Renal cortical epithelial cell (primary cell): ENCODE results near the gene DGCR2. TPM values are rescaled to one million over a fixed set of nuclear protein-coding genes. Genes with fewer than 3 reads are reported as not detected.

ENCODE experiments used
- total RNA-seq: library from RNA; depleted of rRNA; stranded (reverse); fragments of >200 nt; gene quantifications from 2 replicates; pipeline ENCODE4 v1.2.3, GENCODE V29; 2014

The DGCR2 gene
- total RNA-seq, 1 donor from 2014 or later, result 131 TPM

Other genes with a start within 250 kb of the DGCR2 start
- gene DGCR6, start 216.1 kb downstream of the DGCR2 start, total RNA-seq, result 0.40 and 1.6 TPM in 2 replicates
- 1.9 and 4.3 TPM in 2 replicates for gene PRODH, start 186.1 kb downstream of the DGCR2 start, total RNA-seq
- gene TSSK2, start 8.9 kb upstream of the DGCR2 start, total RNA-seq, result not detected in 2 replicates
- 12.9 and 13.2 TPM in 2 replicates for gene ESS2, start 22.2 kb upstream of the DGCR2 start, total RNA-seq
- not detected in 2 replicates for gene GSC2, start 27.9 kb upstream of the DGCR2 start, total RNA-seq
- 175 and 192 TPM in 2 replicates for gene SLC25A1, start 56.3 kb upstream of the DGCR2 start, total RNA-seq
- 9.4 and 24.5 TPM in 2 replicates for gene CLTCL1, start 169.3 kb upstream of the DGCR2 start, total RNA-seq